Measurements from ENCODE around the gene AXIN1.

AXIN1 gene

DNA sequence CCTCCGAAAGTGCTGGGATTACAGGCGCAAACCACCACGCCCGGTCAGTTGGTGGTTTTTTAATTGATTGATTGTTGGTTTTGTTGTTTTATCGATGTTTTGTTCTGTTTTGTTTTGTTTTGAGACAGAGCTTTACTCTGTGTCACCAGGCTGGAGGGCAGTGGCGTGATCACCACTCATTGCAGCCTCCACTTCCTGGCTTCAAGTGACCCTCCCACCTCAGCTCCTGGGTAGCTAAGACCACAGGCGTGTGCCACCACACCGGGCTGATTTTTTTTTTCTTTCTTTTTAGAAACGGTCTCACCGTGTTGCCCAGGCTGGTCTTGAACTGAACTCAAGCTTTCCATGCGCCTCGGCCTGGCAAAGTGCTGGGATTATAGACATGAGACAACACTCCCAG is 105.5 kb downstream of the AXIN1 start:
- DNase-seq (ENCODE audit: extremely low read depth in 1 of 2, low read depth in 1 of 2), result no peak

DNA sequence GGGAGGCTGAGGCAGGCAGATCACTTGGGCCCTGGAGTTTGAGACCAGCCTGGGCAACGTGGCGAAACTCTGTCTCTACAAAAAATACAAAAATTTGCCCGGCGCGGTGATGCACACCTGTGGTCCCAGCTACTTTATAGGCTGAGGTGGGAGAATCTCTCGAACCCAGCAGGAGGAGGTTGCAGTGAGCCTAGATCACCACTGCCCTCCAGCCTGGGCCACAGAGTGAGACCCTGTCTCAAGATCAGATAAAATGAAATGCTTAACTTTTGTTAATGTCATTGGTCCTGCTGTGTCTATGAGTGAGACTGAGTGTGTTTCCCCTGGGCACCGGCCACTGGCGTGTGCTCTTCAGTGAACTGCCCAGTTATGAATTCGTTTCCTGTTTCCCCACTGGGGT is 107.4 kb downstream of the AXIN1 start:
- DNase-seq (ENCODE audit: extremely low read depth in 1 of 2, low read depth in 1 of 2), result no peak

DNA sequence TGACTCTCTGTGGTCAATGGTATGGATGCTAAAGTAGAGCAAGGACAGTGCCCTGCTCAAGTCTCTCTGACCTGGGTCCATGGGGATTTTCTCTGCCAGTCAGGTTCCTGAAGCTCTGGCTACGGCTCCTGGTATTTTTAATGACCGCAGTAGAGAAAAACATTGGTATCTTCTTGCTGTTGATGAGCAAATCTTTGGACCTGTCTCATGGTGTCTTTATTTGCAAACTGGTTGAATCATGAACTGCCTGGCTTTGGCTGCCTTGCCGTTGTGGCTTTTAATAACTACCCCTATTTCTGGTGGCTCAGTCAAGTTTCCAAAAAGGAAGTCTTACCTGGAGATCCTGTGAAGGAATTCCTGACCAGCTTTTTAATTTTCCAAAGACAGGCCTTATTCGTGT is 109.2 kb downstream of the AXIN1 start:
- DNase-seq (ENCODE audit: extremely low read depth in 1 of 2, low read depth in 1 of 2), result no peak

DNA sequence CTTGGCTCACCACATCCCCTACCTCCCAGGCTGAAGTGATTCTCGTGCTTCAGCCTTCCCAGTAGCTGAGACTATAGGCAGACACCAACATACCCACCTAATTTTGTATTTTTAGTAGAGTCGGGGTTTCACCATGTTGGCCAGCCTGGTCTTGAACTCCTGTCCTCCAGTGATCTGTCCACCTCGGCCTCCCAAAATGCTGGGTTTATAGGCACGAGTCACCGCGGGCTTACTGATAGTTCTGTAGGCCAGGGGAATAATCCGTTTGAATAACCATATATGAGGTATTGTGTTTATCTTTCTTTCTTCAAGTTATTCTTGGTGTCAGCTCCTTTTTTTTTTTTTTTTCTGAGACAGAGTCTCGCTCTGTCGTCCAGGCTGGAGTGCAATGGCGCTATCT is 110.2 kb downstream of the AXIN1 start:
- DNase-seq (ENCODE audit: extremely low read depth in 1 of 2, low read depth in 1 of 2), result no peak

- DNase-seq (ENCODE audit: extremely low read depth in 1 of 2, low read depth in 1 of 2), result no peak
Measured at GRCh38 chr16:240559-240958, 112.0 kb downstream of the AXIN1 start.

DNA sequence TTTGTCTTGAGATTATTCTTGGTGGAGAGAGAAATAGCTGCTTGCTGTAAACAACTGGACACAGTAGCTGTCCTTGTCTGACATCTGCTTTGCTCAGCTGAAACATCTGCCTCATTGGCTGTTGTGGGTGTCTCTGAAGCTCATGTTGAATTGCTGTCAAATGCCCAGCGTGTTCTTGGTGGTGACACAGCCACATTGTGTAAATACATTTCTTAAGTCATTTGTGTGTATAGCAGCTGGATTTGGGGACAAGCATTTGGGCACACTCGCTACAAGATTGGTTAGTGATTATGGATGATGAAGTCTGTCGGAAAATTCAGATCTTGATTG is 112.6 kb downstream of the AXIN1 start:
- DNase-seq (ENCODE audit: extremely low read depth in 1 of 2, low read depth in 1 of 2), result no peak

Data from stimulated activated CD8-positive, alpha-beta memory T cell treated with anti-CD3 and anti-CD28 coated beads, Interleukin-7, amount 100 ng/mL, for 48 hours (primary cell).